NCI-H2227 (cell line): ENCODE measurements around the gene AQP12A.
"Not testable (repeated sequence)": the region's sequence is repeated elsewhere in the genome, so short reads cannot be mapped to it uniquely, and the experiment has no call there.

Source experiments
- DNase-seq: peaks from one replicate; lab custom pipeline; 2025; ENCODE audit not compliant: unreplicated experiment; lab: John Stamatoyannopoulos, UW

AQP12A gene, protein sequence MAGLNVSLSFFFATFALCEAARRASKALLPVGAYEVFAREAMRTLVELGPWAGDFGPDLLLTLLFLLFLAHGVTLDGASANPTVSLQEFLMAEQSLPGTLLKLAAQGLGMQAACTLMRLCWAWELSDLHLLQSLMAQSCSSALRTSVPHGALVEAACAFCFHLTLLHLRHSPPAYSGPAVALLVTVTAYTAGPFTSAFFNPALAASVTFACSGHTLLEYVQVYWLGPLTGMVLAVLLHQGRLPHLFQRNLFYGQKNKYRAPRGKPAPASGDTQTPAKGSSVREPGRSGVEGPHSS

DNA sequence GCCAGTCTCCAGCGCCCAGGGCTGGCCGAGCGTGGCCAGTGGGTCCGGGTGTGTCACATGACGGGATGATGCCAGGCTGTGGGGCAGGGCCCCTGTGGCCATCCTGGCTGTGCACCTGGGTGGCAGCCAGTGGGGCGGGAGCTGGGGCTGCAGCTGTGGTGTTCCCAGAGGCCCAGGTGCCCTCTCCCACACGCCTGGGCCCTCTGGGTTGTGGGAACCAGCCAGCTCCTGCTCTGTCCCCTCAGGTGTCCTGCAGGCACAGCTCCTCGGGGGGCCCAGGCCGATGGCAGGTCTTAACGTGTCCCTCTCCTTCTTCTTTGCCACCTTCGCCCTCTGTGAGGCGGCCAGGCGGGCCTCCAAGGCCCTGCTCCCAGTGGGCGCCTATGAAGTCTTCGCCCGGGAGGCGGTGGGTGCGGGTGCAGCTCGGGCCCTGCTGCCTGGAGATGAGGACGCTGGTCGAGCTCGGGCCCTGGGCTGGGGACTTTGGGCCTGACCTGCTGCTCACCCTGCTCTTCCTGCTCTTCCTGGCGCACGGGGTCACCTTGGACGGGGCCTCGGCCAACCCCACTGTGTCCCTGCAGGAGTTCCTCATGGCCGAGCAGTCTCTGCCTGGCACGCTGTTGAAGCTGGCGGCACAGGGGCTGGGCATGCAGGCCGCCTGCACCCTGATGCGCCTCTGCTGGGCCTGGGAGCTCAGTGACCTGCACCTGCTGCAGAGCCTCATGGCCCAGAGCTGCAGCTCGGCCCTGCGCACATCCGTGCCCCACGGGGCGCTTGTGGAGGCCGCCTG is at the start of gene AQP12A:
TSS of gene AQP12A (plus strand) at position 236 of the 790 bp plus-strand sequence. CDS start at position 284, 48 bp downstream.
- not testable (repeated sequence) for DNase-seq

GRCh38 chr2:240642061-240642805 is 49.4 kb upstream of the AQP12A start:
- no peak for DNase-seq

DNA sequence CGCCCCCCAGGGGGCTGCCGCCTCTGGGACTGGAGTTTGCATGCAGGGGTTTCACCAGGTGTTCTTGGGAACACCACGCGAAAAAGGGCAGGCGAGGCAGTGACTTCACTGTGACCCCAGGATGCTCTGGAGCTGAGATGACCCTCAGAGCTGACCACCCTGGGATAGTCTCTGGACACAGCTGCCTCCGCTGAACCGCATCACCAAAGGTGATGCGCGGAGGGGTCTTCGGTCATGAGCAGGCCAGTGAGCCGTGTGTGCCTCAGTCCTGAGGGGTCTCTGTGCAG is 48.9 kb upstream of the AQP12A start:
- no peak for DNase-seq

DNA sequence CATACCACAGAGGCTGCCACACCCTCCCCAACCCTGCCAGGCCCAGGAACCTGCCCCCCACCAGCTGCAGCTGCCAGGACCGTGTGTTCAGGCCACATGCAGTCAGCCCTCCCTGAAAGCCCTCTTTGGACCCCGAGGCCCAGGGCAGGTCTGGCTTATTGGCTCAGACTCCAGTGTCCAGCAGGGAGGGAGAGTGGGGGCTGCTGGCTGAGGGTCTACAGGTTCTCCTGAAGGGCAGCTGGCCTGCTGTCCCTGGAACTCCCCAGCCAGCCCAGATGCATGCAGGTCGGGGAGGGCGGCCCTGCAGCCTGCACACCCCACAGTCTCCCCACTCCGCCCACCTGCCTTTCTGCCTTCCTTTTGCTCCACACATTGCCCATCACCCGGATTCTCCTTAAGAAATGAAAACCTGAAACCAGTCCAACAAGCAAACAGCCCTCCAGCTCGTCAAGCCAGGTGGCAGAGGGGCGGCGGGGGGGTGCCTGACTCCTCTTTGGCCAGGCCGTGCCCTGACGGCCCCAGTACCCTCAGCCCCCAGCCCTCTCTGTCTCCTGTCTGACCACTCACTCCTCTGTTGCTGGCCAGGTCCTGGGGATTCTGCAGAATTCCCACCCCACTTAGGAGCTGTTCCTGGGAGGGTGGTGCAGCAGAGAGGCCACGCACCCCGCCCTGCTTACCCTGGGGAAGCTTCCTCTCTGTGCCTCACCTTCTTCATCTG is 48.4 kb upstream of the AQP12A start:
- DNase-seq: no peak

DNA sequence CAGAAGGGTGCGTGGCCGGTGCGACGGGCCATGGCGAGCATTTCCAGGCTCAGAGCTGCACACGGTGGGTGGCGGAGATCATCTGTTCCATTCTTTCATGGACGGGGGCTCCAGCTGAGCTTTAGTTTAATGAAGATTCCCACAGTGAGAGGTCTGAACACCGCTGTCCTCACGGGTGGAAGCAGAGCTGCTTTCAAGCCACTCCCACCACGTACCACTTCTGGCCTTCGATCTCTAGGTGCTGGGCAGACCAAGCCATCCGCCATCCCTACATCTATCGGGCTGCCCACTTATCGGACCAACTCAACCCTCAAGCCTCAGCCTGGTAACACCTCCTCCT is 47.9 kb upstream of the AQP12A start:
- no peak for DNase-seq

GRCh38 chr2:240644171-240644651 is 47.5 kb upstream of the AQP12A start:
- no peak for DNase-seq

DNA sequence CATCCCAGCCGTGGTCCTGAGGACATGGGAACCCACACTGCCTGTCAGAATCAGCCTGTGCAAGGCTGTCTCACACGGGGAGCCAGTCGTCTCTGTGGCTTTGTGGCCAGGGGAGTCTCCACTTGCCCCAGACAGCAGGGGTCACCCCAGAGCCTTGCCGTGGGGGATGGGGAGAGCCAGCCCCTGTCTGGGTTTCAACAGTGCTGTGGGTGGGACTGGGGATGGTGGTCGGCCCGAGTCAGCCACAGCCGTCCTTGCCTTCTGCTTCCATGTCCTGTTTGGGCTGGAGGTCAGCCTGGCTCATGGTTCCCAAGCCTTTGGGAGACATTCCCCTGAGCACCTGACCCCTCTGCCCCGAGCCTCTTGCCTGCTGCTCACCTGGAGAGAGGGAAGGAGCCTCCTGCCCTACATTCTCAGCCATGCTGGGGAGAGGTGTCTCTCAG is 46.8 kb upstream of the AQP12A start:
- no peak for DNase-seq

GRCh38 chr2:240645346-240645745 is 46.3 kb upstream of the AQP12A start:
- DNase-seq: no peak

GRCh38 chr2:240645801-240646175 is 45.9 kb upstream of the AQP12A start:
- no peak for DNase-seq

DNA sequence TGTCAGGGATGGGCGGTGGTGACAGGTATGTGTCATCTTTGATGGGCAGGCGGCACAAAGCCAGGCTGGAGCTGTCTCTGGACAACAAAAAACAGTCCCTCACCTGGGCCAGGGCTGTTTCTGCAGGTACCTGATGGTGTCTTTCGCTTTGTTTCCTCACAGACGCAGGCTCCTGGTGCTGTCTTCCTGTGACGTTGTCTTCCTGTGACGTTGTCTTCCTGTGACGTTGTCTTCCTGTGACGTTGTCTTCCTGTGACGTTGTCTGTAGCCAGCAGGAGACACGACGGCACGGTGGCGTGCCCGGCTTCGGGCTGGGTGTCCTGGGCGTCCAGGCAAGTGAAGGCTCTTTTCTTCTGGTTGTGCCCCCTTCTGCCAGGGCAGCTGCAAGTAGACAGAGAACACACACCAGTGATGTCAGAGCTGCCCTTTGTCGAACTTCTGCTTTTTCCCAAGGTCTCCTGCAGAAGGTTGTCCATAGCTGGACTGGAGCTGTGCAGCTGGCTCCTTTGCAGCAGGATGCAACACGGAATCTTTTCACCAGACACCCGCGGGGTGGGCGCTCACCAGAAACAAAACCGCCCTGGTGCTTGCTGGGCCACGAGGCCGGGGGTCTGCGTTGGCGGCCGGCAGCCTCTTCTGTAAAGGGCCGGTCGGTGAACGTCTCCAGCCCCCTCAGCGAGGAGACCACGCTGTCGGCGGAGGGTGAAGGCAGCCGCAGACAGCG is 45.3 kb upstream of the AQP12A start:
- no peak for DNase-seq

GRCh38 chr2:240646900-240647502 is 44.7 kb upstream of the AQP12A start:
- DNase-seq: no peak

- no peak for DNase-seq
Measured at GRCh38 chr2:240647503-240648154, 44.0 kb upstream of the AQP12A start.

GRCh38 chr2:240648155-240648649 is 43.5 kb upstream of the AQP12A start:
- DNase-seq: no peak

GRCh38 chr2:240648650-240649275 is 42.9 kb upstream of the AQP12A start:
- no peak for DNase-seq

- no peak for DNase-seq
Measured at GRCh38 chr2:240649331-240649730, 42.3 kb upstream of the AQP12A start.

DNA sequence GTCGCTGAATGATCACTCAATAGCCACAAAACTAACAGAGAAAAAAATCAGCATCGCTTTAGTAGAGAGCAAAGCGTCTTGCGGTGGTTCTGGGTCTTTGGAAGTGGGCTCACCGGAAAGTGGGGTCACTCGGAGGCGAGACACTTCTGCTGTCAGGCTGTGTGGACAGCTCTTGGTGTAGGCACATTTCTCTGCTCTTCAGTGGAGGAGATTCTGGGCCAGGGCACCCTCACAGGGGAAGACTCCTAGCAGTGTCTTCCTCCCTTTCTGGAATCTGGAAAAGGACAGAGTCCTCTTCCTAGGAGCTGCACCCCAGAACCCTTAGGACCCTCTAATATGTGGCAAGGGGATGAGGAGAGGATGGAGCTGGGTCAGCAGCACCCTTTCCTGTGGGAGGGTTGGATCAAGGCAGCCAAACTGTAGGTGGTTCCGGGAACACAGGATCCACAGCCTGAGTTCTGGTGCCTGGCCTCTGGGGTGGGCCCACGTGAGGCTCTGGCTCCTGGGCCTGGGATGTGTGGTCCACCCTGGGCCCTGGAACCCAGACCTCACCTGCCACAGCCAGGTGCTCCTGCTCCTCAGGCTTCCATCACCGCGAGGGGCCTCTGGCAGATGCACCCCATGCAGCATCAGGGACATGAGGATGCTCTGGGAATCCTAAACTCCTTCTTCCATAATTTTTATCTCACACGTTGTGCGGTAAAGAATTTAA is 41.3 kb upstream of the AQP12A start:
- DNase-seq: no peak

- DNase-seq: no peak
Measured at GRCh38 chr2:240651185-240651584, 40.5 kb upstream of the AQP12A start.
